Measurements from ENCODE around the gene ADAMTS13. TPM values are rescaled to one million over a fixed set of nuclear protein-coding genes. Genes with fewer than 3 reads are reported as not detected.

Gene ADAMTS13
- total RNA-seq, 1 donor, result 1.3 TPM

GRCh38 chr9:133463864-133464615, 41.9 kb downstream of the ADAMTS13 start:
- no peak for TF ChIP-seq CTCF (IDR thresholded peaks at IDR 0.05; ENCODE audit: insufficient read depth, low read depth, low read length)
- no peak overlapping the region for H3K4me3 ChIP-seq (ENCODE audit: low read depth, low read length)
- peak; percentile 26 for DNase-seq (ENCODE audit: low read depth)

- DNase-seq (ENCODE audit: low read depth), result no peak
- no peak overlapping the region for H3K4me3 ChIP-seq (ENCODE audit: low read depth, low read length)
- TF ChIP-seq CTCF (IDR thresholded peaks at IDR 0.05; ENCODE audit: insufficient read depth, low read depth, low read length), result no peak
Measured at GRCh38 chr9:133464638-133465037, 42.5 kb downstream of the ADAMTS13 start.

- DNase-seq (ENCODE audit: low read depth), result no peak
- no peak overlapping the region for H3K4me3 ChIP-seq (ENCODE audit: low read depth, low read length)
- TF ChIP-seq CTCF (IDR thresholded peaks at IDR 0.05; ENCODE audit: insufficient read depth, low read depth, low read length), result no peak
Measured at GRCh38 chr9:133465984-133466383, 43.8 kb downstream of the ADAMTS13 start.

- no peak for TF ChIP-seq CTCF (IDR thresholded peaks at IDR 0.05; ENCODE audit: insufficient read depth, low read depth, low read length)
- DNase-seq (ENCODE audit: low read depth), result no peak
- no peak overlapping the region for H3K4me3 ChIP-seq (ENCODE audit: low read depth, low read length)
Measured at GRCh38 chr9:133467101-133467500, 44.9 kb downstream of the ADAMTS13 start.

- no peak overlapping the region for H3K4me3 ChIP-seq (ENCODE audit: low read depth, low read length)
- DNase-seq (ENCODE audit: low read depth), result no peak
- no peak for TF ChIP-seq CTCF (IDR thresholded peaks at IDR 0.05; ENCODE audit: insufficient read depth, low read depth, low read length)
Measured at GRCh38 chr9:133468374-133468773, 46.2 kb downstream of the ADAMTS13 start.

- DNase-seq (ENCODE audit: low read depth), result no peak
Measured at GRCh38 chr9:133468777-133469421, 46.7 kb downstream of the ADAMTS13 start.

More at GRCh38 chr9:133468777-133469421, 46.7 kb downstream of the ADAMTS13 start:
- TF ChIP-seq CTCF (IDR thresholded peaks at IDR 0.05; ENCODE audit: insufficient read depth, low read depth, low read length), result no peak
- no peak overlapping the region for H3K4me3 ChIP-seq (ENCODE audit: low read depth, low read length)
